Effector CD4-positive, alpha-beta T cell (primary cell): ENCODE results near the gene DYNC1H1.

Experiments used
- DNase-seq: peaks from one replicate; pipeline ENCODE4 v3.0.0-alpha.2; 2020
- total RNA-seq: gene quantifications from one replicate; lab custom pipeline; 2026; lab: John Stamatoyannopoulos, UW

Gene DYNC1H1
- 623 reads per million, percentile 98 among the genes with 10 or more reads in this experiment for total RNA-seq

- peak; percentile 81 for DNase-seq
These were observed at the start of gene DYNC1H1 for GRCh38 chr14:101964297-101965180. DYNC1H1 (plus strand) TSS chr14:101964573; CDS start chr14:101964692, 119 bp downstream.

- no peak for DNase-seq
These were observed 48.2 kb upstream of the DYNC1H1 start for GRCh38 chr14:101915871-101916815.

- DNase-seq: no peak
These were observed 47.5 kb upstream of the DYNC1H1 start for GRCh38 chr14:101916816-101917412.

GRCh38 chr14:101917413-101918017 lies 46.9 kb upstream of the DYNC1H1 start:
- no peak for DNase-seq

GRCh38 chr14:101918065-101918989 lies 46.0 kb upstream of the DYNC1H1 start:
- no peak for DNase-seq

GRCh38 chr14:101920271-101920670 lies 44.1 kb upstream of the DYNC1H1 start:
- no peak for DNase-seq

- DNase-seq: no peak
These were observed 41.5 kb upstream of the DYNC1H1 start for GRCh38 chr14:101922866-101923265.

GRCh38 chr14:101925152-101925551 lies 39.2 kb upstream of the DYNC1H1 start:
- no peak for DNase-seq

DNA sequence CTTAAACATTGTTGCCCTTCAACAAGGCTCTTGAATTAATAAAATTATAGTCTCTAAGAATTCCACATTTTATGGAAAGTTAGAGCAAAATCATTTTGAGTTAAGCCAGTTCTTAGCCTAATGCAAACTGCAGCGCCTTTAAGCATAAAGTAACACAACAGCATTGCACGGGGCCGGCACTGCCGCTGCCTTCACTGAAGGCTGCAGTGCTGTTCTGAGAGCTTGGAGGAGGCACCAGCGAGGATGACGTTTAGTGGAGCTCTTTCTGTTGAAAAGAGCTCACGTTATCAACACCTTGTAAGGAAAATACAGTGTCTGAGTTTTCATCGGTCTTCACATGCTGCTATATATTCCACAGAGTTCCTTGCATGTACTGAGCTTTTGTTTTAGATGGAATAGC lies 38.3 kb upstream of the DYNC1H1 start:
- DNase-seq: no peak

GRCh38 chr14:101926620-101927019 lies 37.8 kb upstream of the DYNC1H1 start:
- no peak for DNase-seq

- no peak for DNase-seq
These were observed 36.5 kb upstream of the DYNC1H1 start for GRCh38 chr14:101927859-101928258.

GRCh38 chr14:101928415-101928841 lies 35.9 kb upstream of the DYNC1H1 start:
- DNase-seq: no peak

DNA sequence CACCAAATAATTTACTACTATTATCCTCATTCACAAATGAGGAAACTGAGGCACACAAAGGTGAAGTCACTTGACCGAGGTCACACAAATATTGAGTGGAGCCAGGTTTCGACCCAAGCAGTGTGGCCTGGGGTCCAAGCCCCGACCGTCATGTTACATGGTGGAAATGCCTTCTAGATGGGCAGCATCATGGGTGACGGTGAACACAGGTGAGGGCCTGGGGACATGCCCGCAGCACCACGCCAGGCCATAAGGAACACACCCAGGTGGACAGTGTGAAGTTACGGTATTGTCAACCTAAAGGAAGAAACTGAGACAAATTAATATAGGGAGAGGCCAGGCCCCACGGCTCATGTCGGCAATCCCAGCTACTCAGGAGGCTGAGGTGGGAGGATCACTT lies 35.3 kb upstream of the DYNC1H1 start:
- DNase-seq: no peak

- no peak for DNase-seq
These were observed 34.4 kb upstream of the DYNC1H1 start for GRCh38 chr14:101929946-101930345.

- DNase-seq: no peak
These were observed 31.7 kb upstream of the DYNC1H1 start for GRCh38 chr14:101932673-101933072.

- no peak for DNase-seq
These were observed 31.2 kb upstream of the DYNC1H1 start for GRCh38 chr14:101933209-101933608.

DNA sequence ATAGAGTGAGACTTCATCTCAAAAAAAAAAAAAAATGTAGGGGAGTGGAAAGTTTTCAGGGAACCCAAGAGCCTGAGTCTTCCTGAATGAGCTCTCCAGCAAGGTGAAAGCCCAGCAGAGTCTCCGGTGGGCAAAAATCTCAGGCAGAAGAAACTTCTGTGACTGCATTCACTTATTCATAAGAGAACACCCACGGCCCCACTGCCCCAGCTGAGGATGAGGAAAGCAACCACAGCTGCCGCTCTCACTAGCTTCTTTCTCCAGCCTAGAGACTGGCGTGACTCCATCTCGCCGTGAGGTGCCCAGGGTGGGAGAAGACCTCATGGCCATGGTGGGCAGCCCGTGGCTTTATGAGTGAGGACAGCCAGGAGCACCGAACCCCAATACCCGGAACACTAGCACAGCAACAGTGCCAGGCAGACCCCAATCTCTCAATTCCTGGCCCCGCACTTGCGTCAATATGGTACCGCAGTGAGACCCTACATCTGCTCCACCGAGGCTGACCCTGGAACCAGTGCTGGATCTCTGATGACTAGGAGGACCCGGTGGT lies 29.7 kb upstream of the DYNC1H1 start:
- no peak for DNase-seq

- no peak for DNase-seq
These were observed 26.2 kb upstream of the DYNC1H1 start for GRCh38 chr14:101937926-101938767.

GRCh38 chr14:101939646-101940170 lies 24.7 kb upstream of the DYNC1H1 start:
- no peak for DNase-seq

- DNase-seq: no peak
These were observed 19.9 kb upstream of the DYNC1H1 start for GRCh38 chr14:101944451-101944850.
